Measurements from ENCODE around the gene GGT5.
A peak's percentile ranks its signal among the peaks of the same experiment; 100 is the strongest.
"Not testable (repeated sequence)": the region's sequence is repeated elsewhere in the genome, so short reads cannot be mapped to it uniquely, and the experiment has no call there.

DNA sequence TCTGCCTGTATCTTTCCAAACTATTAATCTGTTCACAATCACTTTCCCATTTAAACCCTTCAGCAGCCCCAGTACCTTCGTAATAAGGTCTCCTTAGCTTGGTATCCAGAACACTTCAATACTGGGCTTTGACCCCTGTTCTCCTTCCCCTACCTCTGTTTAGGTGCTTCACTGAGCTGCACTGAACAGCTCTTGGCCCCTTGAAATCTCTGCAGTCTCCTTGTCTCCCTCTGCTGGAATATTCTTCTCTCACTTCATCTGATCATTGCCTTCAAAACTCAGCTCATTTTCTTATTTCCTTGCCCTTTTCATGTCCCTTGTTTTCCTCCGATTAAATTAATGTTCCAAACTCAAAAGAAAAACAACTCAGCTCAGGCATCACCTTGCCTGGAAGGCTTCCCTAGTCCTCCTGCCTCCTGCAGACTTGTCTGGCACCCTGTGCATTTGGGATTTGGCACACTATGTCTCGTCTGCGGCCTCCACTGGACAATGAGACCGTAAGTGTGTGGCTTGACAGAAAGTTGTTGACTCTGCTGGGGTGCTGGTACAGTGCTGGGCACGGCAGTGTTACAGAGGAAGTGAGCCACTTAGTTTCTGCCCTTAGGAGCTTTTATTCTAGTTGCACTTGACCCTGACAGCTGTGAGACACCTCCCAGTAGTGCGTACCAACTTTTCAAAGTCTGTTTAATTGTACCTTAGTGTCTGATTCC lies 30.0 kb upstream of the GGT5 start:
- TF ChIP-seq, protein P1, sequence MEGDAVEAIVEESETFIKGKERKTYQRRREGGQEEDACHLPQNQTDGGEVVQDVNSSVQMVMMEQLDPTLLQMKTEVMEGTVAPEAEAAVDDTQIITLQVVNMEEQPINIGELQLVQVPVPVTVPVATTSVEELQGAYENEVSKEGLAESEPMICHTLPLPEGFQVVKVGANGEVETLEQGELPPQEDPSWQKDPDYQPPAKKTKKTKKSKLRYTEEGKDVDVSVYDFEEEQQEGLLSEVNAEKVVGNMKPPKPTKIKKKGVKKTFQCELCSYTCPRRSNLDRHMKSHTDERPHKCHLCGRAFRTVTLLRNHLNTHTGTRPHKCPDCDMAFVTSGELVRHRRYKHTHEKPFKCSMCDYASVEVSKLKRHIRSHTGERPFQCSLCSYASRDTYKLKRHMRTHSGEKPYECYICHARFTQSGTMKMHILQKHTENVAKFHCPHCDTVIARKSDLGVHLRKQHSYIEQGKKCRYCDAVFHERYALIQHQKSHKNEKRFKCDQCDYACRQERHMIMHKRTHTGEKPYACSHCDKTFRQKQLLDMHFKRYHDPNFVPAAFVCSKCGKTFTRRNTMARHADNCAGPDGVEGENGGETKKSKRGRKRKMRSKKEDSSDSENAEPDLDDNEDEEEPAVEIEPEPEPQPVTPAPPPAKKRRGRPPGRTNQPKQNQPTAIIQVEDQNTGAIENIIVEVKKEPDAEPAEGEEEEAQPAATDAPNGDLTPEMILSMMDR (IDR thresholded peaks at IDR 0.05), result peak; percentile 32
- TF ChIP-seq ZFX (IDR thresholded peaks at IDR 0.05; ENCODE audit: borderline replicate concordance), result not testable (repeated sequence)

All from 22Rv1 (cell line).